NCI-H1694 (cell line): ENCODE measurements around the gene SLC12A9.

Experiments
- DNase-seq: peaks from one replicate; lab custom pipeline; 2025; lab: John Stamatoyannopoulos, UW

Gene SLC12A9

GRCh38 chr7:100886142-100886935, 33.8 kb downstream of the SLC12A9 start:
- no peak for DNase-seq

DNA sequence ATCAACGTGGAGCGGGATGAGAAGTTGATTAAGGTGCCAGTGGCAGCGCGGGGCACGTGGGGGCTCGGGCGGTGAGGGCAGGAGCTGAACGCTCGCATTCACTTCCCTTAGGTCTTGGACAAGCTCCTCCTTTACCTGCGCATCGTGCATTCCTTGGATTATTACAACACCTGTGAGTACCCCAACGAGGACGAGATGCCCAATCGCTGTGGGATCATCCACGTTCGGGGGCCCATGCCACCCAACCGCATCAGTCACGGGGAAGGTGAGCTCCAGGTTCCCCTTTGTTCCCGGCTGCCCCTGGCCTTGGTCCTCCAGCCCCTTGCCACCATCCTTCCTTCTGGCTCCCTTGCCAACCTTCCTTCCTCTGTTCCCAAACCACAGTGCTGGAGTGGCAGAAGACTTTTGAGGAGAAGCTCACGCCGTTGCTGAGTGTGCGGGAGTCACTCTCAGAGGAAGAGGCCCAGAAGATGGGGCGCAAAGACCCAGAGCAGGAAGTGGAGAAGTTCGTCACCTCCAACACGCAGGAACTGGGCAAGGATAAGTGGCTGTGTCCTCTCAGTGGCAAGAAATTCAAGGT, 34.5 kb downstream of the SLC12A9 start:
- no peak for DNase-seq

DNA sequence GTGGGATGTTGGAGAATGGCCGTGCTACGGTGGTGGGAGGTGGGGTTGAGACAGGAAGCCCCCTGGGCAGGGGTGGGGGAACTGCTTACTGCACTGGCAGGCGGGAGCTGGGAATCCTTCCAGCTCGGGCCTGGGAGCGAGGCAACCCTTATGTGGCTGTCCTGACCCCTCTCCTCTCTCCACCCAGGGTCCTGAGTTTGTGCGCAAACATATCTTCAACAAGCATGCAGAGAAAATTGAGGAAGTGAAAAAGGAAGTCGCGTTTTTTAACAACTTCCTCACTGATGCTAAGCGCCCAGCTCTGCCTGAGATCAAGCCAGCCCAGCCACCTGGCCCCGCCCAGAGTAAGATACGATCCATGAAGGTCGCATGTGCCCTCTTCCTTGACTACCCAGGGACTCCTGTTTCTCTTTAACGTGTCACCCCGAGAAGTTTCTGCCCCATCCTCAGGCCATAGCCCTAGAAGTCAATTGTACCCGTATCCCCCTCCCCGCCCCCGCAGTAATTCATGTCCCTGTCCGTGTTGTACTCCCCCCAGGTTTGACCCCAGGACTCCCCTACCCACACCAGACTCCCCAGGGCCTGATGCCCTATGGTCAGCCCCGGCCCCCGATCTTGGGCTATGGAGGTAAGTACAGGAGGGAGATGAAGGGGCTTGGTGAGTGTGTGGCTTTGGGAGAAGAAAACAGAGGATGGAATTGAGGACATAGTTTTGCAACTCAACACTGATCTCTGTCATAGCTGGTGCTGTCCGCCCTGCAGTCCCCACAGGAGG, 35.2 kb downstream of the SLC12A9 start:
- DNase-seq = no peak

DNA sequence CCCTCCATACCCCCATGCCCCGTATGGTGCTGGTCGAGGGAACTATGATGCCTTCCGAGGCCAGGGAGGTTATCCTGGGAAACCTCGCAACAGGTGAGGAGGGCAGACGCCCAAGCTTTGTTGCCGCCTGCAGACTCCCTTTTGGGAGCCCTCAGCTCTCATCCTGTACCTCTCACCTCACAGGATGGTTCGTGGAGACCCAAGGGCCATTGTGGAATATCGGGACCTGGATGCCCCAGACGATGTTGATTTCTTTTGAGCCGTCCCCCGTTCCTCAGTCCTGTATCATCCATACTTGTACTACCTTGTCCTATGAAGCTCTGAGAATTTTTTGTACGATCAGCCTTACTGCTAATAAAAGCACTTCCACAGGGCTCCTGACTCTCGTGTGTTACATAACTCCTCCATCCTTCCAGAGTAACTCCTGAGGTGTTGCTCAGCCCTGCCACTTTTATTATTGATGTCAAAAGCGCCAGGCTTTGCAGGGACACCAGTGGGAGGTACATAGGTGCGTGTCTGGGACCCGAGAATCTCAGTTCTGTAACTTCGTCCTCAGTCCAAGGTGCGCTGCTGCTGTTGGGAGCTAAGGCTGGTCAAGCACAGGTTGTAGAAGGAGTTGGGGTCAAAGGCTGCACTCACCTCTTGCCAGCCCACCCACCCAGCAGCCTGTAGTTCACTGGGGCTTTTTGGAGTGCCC, 35.9 kb downstream of the SLC12A9 start:
- no peak for DNase-seq

- DNase-seq = no peak
Measured at GRCh38 chr7:100888988-100889750, 36.7 kb downstream of the SLC12A9 start, which contains the start of gene UFSP1. Gene UFSP1, minus strand, starts transcription at chr7:100889715. Its CDS starts 444 bp downstream, at chr7:100889271.

GRCh38 chr7:100890653-100891567, 38.4 kb downstream of the SLC12A9 start:
- DNase-seq = no peak

GRCh38 chr7:100891568-100892247, 39.2 kb downstream of the SLC12A9 start:
- no peak for DNase-seq

GRCh38 chr7:100892364-100893317, 40.1 kb downstream of the SLC12A9 start:
- no peak for DNase-seq

- DNase-seq = no peak
Measured at GRCh38 chr7:100893318-100893895, 40.9 kb downstream of the SLC12A9 start.

GRCh38 chr7:100893910-100894721, 41.6 kb downstream of the SLC12A9 start:
- DNase-seq = no peak

DNA sequence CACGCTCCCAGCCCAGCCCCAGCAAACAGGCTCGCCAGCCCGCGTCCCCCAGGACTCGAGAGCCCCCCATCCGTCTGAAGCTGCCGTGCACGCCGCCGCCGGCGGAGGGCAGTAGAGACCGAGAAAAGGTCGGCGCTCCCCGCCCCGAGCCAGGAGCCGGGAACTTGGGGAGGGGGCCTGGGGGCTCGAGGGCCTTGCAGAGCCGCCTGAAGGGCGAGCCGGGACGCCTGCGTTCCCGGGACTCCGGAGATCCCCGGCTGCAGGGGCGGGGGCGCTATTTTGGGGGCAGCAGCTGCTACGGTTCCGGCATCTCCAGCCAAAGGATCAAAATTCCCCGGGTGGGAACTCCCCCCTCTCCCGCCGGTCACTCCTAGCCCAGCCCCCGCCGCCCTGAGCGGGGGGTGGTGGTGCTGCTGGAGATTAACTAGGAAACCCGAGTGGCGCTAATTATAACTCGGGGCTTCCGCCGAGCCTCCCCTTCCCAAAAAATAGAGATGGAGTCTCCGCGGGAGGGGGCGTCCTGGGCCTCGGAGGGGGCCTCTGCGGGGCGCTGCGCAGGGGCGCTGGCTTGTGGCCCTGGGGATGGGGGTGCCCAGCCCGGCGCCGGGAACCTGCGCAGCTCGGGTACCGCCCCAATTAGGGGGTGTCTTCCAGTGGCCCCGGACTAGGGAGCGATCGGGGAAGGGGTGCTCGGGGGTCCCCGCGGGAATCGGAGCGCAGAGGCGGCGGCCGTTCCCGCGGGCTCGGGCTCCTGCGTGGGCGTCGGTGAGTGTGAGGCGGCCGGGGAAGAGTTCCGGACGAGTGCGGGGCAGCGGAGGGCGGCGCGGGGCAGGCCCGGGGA, 42.6 kb downstream of the SLC12A9 start:
- DNase-seq = peak; percentile 22

GRCh38 chr7:100895701-100895955, 43.1 kb downstream of the SLC12A9 start, which contains the start of gene ACHE:
Gene ACHE, minus strand, starts transcription at chr7:100895888. Its CDS starts 1,656 bp downstream, at chr7:100894232.
- no peak for DNase-seq

DNA sequence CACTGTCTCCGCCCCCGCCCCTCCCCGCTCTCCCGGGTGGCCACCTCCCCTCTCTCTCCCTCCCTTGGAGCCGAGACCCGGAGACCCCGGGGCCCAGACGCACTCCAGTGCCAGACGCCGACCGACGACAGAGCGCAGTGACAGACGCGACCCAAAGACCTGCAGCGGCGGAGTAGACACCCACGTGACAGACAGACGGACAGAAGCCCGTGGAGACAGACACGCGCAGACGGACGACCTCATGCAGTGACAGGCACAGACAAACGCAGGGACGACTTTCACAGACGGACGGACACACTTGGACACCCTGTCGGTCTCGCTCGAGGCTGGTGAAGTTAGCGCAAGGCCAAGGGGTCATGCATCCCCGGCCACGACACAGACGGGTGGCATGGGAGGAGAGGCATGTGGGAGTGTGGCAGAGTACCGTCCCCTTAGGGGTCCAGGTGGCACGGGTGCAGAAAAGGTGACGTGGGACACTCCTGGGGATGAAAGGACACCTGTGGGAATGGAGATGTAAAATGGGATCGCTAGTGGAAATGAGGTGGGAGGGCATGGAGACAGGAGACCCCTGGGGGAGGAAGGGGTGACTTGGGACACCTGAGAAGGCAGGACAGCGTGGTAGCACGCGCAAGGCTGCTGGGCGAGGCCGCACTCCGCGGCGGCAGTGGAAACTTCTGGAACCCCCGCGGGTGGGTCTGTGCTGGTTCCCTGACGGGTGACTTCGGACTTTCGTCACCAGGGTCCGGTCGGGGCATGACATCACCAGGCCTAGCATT, 43.6 kb downstream of the SLC12A9 start:
- no peak for DNase-seq

DNA sequence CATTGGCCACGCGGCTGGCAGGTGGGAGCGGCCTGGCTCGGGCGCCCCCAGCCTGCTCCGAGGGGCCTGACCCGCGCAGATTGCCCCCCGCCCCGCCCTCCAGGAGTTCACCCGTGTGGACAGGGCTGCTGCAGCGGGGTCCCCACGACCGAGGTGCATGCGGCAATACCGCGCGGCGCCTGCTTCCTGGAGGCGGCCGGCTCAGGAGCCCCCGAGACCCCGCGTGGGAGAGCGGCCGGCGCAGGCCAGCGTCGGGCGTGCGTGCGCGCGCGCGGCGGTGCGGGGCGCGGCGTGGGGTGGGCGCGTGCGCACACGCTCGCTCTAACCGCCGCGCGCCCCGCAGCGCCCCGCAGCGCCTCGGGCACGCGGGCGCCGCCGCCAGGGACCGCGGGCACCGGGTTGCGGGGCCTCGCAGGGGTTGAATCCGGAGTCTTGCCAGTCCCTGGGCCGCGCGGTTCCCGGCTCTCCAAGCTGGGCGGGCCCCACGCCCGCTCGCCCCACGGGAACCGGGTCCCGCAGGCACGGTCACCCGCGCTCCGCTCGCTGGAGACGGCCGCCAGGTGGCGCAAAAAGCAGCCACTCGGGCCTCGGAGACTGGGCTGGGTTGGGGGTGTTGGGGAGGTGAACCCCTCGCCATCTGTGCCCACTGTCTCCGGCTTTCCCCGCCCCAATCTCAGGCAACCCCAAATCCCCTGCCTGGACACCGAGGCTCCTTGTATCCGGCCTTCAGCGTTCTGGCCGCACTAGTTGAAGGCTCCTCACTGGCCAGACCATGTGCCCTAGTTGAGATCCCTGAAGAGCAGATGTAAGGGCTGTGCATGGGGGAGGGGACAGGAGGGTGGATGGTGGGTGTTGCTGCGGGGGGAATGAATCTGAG, 44.5 kb downstream of the SLC12A9 start:
- DNase-seq = no peak
